ENCODE results near the gene METTL25B.

METTL25B gene

DNA sequence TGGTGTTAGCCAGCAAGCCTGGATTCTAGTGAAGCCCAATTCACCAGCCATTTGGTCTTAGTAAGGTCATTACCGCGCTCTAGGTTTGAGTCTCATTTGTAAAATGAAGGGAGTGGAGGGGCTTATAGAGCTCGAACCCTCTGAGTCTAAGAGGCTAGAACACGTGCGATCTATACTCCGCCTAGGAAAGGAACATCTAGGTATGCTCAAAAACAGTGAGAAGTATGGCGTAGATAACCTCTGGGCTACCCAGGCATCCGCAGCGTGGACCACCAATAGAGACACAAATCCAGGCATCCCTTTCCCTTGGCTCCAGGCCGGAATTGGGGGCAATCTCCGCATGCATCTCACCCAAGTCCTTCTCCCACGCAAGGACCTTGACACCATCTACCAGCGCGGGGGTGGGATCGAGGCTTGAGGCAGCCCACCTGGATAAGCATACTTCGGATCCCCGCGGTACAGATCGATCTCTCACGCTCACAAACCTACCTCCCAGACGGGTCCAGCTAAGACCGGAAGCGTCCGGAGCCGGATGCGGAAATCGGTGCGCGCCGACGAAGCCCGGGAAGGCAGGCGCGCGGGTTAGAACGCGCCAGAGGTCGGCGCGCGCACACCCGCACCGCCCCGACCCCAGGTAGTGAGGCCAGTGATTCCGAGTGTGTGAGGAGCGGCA, at the start of gene METTL25B:
METTL25B (plus strand) TSS at position 544 of the 673 bp plus-strand sequence. CDS start 636 bp downstream, outside the sequence.
- DNase-seq, result no peak

GRCh38 chr1:156680056-156680455, 48.2 kb upstream of the METTL25B start:
- DNase-seq, result no peak

DNA sequence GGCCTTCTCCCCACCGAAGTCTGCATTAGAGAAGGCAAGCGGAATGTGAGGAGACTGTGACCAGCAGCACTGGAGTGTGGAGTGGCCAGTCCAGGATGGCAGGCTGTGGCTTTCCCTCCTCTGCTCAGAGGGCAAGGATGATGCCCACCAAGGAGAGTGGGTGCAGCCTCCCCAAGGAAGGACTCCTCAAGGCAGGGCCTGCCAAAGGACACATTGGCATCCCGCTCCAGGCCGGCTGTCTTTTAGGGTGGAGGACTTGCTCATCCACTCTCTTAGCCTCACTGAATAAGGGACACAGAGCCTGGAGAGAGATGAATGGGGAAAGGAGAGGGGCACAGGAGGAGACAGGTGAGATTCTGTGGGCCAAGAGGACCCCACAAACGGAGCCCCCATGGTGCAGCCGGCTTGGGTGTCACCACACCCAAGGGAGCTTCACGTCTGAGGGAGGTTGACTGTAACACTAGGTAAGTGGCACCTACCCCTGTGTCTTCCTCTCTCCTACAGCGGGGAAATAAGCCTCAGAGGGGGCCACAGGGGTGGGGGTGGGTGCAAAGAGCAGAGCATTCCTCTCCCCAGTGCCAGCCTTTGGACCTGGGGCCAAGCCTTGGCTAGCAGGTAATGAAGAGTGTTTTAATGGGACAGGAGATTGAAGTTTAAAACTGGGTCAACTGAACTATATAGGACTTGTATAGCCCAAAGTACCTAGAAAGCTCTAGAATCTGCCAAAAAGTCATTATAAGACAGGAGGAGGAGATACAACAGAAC, 46.9 kb upstream of the METTL25B start:
- DNase-seq, result no peak

DNA sequence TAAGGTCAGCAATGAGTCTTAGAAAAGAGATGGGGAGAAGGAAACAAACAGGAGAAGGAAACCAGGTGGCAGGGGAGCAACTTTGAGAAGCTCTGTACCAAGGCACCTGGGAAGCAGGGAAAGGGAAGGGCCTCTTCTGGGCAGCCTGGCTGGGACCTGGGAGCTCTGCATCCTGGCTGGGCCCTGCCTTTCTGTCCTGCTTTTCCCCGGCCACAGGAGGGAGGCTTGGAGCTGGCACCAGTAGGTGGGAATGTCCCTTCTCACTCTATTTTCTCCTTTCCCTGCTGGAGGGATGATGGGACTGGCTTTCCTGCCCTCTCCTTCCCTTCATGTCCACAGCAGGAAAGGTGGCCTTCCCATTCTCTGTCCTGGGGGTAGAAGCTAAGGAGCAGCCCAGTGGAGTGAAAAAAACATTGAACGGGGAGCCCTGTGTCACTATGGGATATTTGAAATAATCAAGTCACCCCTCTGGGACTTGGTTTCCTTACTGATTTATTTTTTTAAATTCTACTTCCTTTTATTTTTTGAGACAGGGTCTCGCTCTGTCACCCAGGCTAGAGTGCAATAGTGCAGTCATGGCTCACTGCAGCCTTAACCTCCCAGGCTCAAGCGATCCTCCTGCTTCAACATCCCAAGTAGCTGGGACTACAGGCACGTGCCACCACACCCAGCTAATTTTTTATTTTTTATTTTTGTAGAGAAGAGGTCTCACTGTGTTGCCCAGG, 45.9 kb upstream of the METTL25B start:
- no peak for DNase-seq

DNA sequence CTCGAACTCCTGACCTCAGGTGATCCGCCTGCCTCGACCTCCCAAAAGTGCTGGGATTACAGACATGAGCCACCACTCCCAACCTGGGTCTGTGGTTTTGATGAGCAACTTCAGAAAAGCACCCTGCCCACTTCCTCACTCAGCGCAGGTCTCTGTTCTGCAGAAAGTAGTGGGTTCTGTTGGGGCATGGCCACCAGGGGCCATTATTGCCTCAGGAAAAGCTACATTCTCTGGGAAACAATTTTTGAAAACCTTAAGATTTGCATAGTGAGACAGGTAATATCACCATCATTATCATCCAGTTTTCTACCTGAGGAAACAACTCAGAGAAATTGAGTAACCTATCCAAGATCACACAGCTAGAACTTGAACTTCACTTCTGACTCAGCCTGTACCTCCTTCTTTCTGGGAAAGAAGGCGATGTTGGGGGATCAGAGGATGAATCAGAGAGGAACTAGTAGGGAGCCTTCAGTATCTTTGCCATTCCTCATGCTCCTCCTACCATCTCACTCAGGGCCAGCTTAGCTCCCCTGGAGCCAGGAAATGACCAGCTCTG, 44.0 kb upstream of the METTL25B start:
- DNase-seq, result no peak

- peak; percentile 22 for DNase-seq
Observed at GRCh38 chr1:156689035-156689952, 39.0 kb upstream of the METTL25B start.

GRCh38 chr1:156689953-156690674, 38.2 kb upstream of the METTL25B start:
- DNase-seq, result no peak

- no peak for DNase-seq
Observed at GRCh38 chr1:156690675-156691036, 37.6 kb upstream of the METTL25B start.

- no peak for DNase-seq
Observed at GRCh38 chr1:156691191-156691590, 37.1 kb upstream of the METTL25B start.

DNA sequence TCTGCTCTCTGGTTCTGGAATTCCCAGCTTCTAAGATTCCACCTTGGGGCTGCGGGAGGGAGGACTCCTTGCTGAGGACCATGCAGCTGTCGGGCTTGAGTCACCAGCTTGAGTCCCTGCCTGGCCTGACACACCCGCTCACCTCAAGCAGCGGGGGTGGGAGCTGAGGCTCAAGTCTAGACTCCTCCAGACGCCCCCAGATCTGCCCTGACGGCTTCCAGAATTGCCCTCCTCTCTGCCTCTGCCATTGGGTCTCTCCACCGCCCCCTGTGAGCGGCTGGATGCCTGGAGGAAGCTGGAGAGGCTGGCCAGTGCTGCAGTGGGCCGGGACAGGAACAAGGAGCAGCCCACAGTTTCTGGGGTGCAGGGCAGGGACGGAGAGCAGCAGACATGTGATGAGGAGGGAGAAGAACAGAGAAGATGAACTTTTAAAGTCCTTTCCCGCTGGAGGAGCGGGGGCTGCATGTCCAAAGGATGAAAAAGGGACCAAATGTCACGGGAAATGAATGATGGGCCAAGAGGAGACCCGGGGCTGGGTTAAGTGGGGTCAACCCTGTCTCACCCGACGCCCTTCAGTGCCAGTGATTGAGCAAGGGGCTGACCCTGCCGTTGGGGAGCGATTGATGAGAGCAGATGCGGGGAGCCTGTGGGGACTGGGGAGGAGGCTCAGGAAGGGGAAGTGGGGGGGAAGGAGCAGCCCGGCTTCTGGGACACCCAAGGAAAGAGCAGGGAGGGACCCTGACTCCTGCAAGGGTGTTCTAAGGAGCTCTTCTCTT, 36.4 kb upstream of the METTL25B start:
- DNase-seq, result no peak

GRCh38 chr1:156692441-156692924, 35.8 kb upstream of the METTL25B start:
- no peak for DNase-seq

DNA sequence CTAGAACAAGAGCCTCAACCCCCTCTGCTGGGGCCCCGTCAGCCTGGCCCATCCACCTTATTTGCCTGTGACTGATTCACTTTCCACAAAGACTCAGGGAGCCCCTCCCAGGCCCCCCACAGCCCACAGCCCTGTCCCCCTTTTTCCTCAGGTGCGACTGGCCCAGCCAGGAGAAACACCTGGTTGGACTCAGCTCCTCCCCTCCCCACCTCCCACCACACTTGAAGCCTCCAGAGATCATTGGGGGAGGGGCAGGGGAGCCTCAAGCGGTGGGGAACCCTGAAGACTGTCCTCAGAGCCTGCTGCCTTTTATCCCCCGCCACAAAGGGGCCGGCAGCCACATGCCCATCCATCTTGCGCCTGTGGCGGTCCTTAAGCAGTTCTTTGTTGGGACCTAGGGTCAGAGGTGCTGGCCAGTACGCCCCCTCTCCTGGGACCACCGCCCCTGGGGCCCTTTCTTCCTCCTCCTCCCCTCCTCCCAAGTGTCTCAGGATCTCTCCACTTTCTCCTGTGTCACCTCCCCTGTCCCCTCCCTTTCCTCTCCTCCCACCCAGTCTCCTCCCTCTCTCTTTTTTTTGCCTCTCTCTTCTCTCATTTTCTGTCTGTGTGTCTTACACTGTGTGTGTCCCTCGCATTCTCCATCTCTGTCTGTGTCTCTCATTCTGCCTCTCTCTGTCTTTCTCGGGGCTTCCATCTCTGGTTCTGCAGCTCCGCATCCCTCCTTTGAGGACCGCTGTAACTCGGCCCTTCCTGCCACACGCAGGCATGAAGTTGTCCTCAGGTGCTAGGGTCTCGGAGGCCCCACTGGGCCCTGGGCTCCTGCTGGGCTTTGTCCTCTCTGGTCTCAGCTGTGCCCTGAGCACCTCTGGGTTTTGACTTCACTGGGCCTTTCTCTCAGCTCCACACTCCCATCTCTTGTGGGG, 35.1 kb upstream of the METTL25B start:
- no peak for DNase-seq

DNA sequence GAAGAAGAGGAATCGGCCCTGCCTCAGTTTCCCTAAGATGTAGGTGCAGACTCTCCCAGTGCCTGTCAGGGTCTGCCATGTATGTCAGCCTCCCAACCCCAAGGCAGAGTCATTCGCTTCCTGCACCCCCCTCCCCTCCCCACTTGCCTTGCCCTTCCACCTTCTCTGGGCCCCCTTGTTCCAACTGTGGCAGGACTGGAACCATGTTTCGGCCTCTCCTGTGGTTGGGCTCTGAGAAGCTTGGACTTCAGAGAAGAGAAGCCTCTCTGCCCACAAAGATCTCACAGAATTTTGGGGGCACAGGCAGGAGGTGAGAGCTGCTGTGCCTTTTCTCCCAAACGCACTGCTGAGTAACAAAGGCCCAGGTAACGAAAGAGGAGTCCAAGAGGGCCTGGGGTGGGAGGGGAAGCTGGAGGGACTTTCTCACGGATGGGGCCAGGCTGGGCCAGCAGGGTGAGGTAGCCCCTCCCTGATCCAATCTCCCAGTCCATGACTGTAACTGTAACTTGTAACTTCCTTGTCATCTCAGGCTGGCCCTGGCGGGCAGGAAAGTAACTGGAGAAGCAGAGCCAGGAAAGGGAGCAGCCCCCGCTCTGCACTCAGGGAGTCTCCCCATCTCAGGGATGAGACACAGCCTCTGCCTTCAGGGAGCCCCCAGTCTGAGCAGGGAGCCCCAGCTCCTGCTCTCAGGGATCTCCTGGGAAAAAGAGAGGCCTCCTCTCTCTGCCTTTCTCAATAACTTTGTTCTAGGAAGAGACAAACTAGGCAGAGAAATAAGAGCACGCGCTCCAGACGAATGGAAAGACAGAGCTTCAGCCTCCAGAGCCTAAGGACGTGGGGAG, 34.2 kb upstream of the METTL25B start:
- DNase-seq, result no peak

- DNase-seq, result no peak
Observed at GRCh38 chr1:156694690-156694962, 33.6 kb upstream of the METTL25B start.

- no peak for DNase-seq
Observed at GRCh38 chr1:156696755-156697154, 31.5 kb upstream of the METTL25B start.

- DNase-seq, result no peak
Observed at GRCh38 chr1:156697481-156697880, 30.8 kb upstream of the METTL25B start.

DNA sequence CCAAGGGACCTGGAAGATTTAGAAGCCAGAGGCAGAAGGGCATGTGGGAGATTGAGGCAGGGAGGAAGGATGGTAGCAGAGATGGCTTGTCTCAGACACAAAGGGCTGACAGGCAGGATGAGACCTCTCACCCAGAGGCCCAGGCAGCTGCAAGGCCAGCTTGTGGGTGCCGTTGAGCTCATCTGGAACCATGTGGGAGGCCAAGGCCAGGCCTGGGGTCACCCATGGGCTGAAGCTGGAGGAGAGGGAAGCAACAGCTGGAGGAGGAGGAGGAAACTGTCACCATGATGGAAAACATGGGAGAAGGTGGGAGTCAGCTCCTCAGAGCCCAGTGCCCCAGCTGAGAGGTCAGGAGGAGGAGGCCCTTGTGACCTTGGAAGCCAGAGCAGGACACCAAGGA, 29.3 kb upstream of the METTL25B start:
- no peak for DNase-seq

DNA sequence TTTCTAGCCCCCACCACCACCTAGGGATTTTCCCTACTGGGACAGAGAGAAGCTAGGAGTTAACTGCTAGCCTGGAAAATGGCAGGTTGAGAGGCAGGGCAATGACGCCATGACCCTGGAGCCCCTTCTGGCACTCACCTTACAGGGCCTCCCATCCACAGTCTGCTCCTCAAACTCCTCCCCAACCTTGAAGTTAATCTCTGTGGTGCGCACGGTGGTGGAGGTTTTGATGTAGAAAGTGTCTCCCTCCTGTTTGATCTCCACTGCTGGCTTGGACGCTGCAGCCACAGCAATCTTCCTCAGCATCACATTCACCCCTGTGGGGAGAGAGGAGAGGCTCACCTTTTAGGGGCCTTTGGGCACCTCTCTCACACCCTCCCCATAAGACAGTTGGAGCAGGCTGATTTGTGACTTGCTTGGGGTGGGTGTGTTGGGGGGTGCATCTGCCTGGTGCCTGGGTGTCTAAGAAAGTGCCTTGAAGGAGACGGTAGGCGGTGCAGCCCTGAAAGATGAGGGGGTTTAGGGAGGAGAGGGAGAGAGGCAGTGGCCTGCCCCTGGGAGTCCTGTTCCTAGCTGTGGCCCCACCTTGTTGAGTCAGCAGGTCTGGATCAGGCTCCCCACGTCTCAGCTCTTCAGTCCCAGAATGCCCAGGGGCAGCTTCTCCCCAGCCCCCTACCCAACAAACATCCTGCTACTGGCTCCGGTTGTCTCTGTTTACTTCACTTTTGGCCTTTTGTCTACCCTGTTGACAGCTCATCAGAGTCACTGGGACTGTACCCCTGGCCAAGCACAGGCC, 27.3 kb upstream of the METTL25B start:
- no peak for DNase-seq
